SKM-1 (cell line): Measurements from ENCODE around the gene TBX10.

ENCODE experiments used
- DNase-seq: peaks from one replicate; lab custom pipeline; 2025; ENCODE audit not compliant: unreplicated experiment; lab: John Stamatoyannopoulos, UW

Gene TBX10

DNA sequence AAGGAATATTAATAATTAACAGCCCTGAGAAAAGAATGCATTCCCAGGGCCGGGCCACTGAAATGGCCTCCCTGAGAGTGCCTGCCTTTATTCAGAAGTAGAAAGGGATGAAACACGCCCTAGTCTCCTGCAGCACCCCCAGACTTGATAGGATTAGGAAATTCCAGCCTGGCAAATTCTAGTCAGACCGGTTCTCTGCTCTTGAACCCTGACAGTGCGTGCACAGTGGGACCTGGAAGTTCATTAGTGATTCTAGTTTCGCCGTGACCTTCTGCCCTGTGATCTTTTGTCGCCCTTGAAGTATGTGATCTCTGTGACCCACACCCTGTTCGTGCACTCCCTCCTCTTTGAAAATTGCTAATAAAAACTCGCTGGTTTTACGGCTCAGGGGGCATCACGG, 58.1 kb downstream of the TBX10 start:
- DNase-seq, result no peak
